GM21825 (cell line): ENCODE data around the gene MDN1.
"Not testable (repeated sequence)": the region's sequence is repeated elsewhere in the genome, so short reads cannot be mapped to it uniquely, and the experiment has no call there.

Experiments used
- ATAC-seq: cut with Tn5 transposase; IDR thresholded peaks from one replicate; pipeline ENCODE4 v1.9.1; 2021; ENCODE audit warnings: mild to moderate bottlenecking, moderate library complexity; ENCODE audit not compliant: unreplicated experiment

The MDN1 gene

GRCh38 chr6:89826029-89826528 is 6.5 kb upstream of the MDN1 start:
- ATAC-seq, result no peak

GRCh38 chr6:89818977-89819335 is 638 bp downstream of the MDN1 start:
- peak; percentile 21 for ATAC-seq

GRCh38 chr6:89817481-89817880 is 2.1 kb downstream of the MDN1 start:
- ATAC-seq, result no peak

- not testable (repeated sequence) for ATAC-seq
These were observed 6.2 kb downstream of the MDN1 start for GRCh38 chr6:89813422-89813821.

GRCh38 chr6:89807581-89807980 is 12.0 kb downstream of the MDN1 start:
- no peak for ATAC-seq

- no peak for ATAC-seq
These were observed 13.7 kb downstream of the MDN1 start for GRCh38 chr6:89805814-89806371.

- ATAC-seq, result no peak
These were observed 16.3 kb downstream of the MDN1 start for GRCh38 chr6:89803271-89803670.

GRCh38 chr6:89799756-89800155 is 19.8 kb downstream of the MDN1 start:
- ATAC-seq, result no peak

- no peak for ATAC-seq
These were observed 20.5 kb downstream of the MDN1 start for GRCh38 chr6:89799096-89799495.

- no peak for ATAC-seq
These were observed 22.3 kb downstream of the MDN1 start for GRCh38 chr6:89797317-89797716.

GRCh38 chr6:89794324-89794723 is 25.3 kb downstream of the MDN1 start:
- ATAC-seq, result no peak

- no peak for ATAC-seq
These were observed 26.0 kb downstream of the MDN1 start for GRCh38 chr6:89793586-89793985.

- ATAC-seq, result no peak
These were observed 26.7 kb downstream of the MDN1 start for GRCh38 chr6:89792881-89793280.

GRCh38 chr6:89790403-89790802 is 29.2 kb downstream of the MDN1 start:
- ATAC-seq, result no peak

GRCh38 chr6:89789980-89790379 is 29.6 kb downstream of the MDN1 start:
- ATAC-seq, result no peak

GRCh38 chr6:89787660-89788328 is 31.8 kb downstream of the MDN1 start:
- ATAC-seq, result no peak

- no peak for ATAC-seq
These were observed 32.6 kb downstream of the MDN1 start for GRCh38 chr6:89786970-89787369.

GRCh38 chr6:89784838-89785237 is 34.8 kb downstream of the MDN1 start:
- ATAC-seq, result no peak

- not testable (repeated sequence) for ATAC-seq
These were observed 36.3 kb downstream of the MDN1 start for GRCh38 chr6:89783293-89783692.

GRCh38 chr6:89782222-89782621 is 37.4 kb downstream of the MDN1 start:
- no peak for ATAC-seq

- no peak for ATAC-seq
These were observed 38.2 kb downstream of the MDN1 start for GRCh38 chr6:89781070-89782034.

GRCh38 chr6:89777455-89777854 is 42.1 kb downstream of the MDN1 start:
- no peak for ATAC-seq
